Measurements from ENCODE around the gene CD58. TPM values are rescaled to one million over a fixed set of nuclear protein-coding genes. Genes with fewer than 3 reads are reported as not detected.

The CD58 gene
- total RNA-seq, 2 donors from 2014 or later, result 30.0 to 34.1 TPM

- DNase-seq, result no peak
- intact Hi-C loops (cut with DNase I, micrococcal nuclease), result no loop called here
- no peak for ATAC-seq
Measured at GRCh38 chr1:116529681-116530080, 41.1 kb downstream of the CD58 start.

GRCh38 chr1:116529199-116529631 lies 41.6 kb downstream of the CD58 start:
- intact Hi-C loops (cut with DNase I, micrococcal nuclease), result no loop called here
- no peak for DNase-seq
- no peak for ATAC-seq

GRCh38 chr1:116528329-116529083 lies 42.3 kb downstream of the CD58 start:
- no peak for DNase-seq
- intact Hi-C loops (cut with DNase I, micrococcal nuclease), result no loop called here
- ATAC-seq, result no peak

- ATAC-seq (no peak), DNase-seq (no peak)
- intact Hi-C loops (cut with DNase I, micrococcal nuclease), result no loop called here
Measured at GRCh38 chr1:116525440-116525839, 45.4 kb downstream of the CD58 start.

- DNase-seq, result no peak
- ATAC-seq, result no peak
- intact Hi-C loops (cut with DNase I, micrococcal nuclease), result no loop called here
Measured at GRCh38 chr1:116521186-116521585, 49.6 kb downstream of the CD58 start.

- ATAC-seq (no peak), DNase-seq (no peak)
- intact Hi-C loops (cut with DNase I, micrococcal nuclease), result no loop called here
Measured at GRCh38 chr1:116518400-116518799, 52.4 kb downstream of the CD58 start.

GRCh38 chr1:116516631-116517030 lies 54.2 kb downstream of the CD58 start:
- intact Hi-C loops (cut with DNase I, micrococcal nuclease), result no loop called here
- ATAC-seq (no peak), DNase-seq (no peak)

GRCh38 chr1:116515702-116516101 lies 55.1 kb downstream of the CD58 start:
- ATAC-seq (no peak), DNase-seq (no peak)
- intact Hi-C loops (cut with DNase I, micrococcal nuclease), result no loop called here

- ATAC-seq, result peak; percentile 58
- no peak for DNase-seq
- intact Hi-C loops (cut with DNase I, micrococcal nuclease), result no loop called here
Measured at GRCh38 chr1:116514708-116515525, 55.9 kb downstream of the CD58 start.

GRCh38 chr1:116513956-116514355 lies 56.9 kb downstream of the CD58 start:
- ATAC-seq, result no peak
- intact Hi-C loops (cut with DNase I, micrococcal nuclease), result no loop called here
- DNase-seq, result no peak

- no peak for ATAC-seq
- no peak for DNase-seq
- intact Hi-C loops (cut with DNase I, micrococcal nuclease), result no loop called here
Measured at GRCh38 chr1:116511459-116512019, 59.3 kb downstream of the CD58 start.

GRCh38 chr1:116510361-116510760 lies 60.5 kb downstream of the CD58 start:
- intact Hi-C loops (cut with DNase I, micrococcal nuclease), result no loop called here
- ATAC-seq (no peak), DNase-seq (no peak)

GRCh38 chr1:116508984-116509980 lies 61.5 kb downstream of the CD58 start:
- DNase-seq, result no peak
- intact Hi-C loops (cut with DNase I, micrococcal nuclease), result loop anchor here in 1 of 2 donors (5.0 kb wide), 1 partner anchor 48 kb away; no protein-coding TSS in a partner anchor
- peak; percentile 88 for ATAC-seq

- ATAC-seq, result peak; percentile 41
- intact Hi-C loops (cut with DNase I, micrococcal nuclease), result loop anchor here in 1 of 2 donors (5.0 kb wide), 1 partner anchor 49 kb away; no protein-coding TSS in a partner anchor
- no peak for DNase-seq
Measured at GRCh38 chr1:116508085-116508983, 62.5 kb downstream of the CD58 start.

GRCh38 chr1:116507631-116508030 lies 63.2 kb downstream of the CD58 start:
- intact Hi-C loops (cut with DNase I, micrococcal nuclease), result loop anchor here in 1 of 2 donors (5.0 kb wide), 1 partner anchor 50 kb away; no protein-coding TSS in a partner anchor
- no peak for ATAC-seq

GRCh38 chr1:116506132-116507004 lies 64.5 kb downstream of the CD58 start:
- no peak for ATAC-seq
- DNase-seq, result no peak
- intact Hi-C loops (cut with DNase I, micrococcal nuclease), result loop anchor here in 1 of 2 donors (5.0 kb wide), 1 partner anchor 51 kb away; no protein-coding TSS in a partner anchor

More at GRCh38 chr1:116507631-116508030, 63.2 kb downstream of the CD58 start:
- no peak for DNase-seq

Data from left colon (tissue), 2 donors.